ENCODE measurements around the gene MIF4GD.
"Not testable (repeated sequence)": the region's sequence is repeated elsewhere in the genome, so short reads cannot be mapped to it uniquely, and the experiment has no call there.

Gene MIF4GD

GRCh38 chr17:75301502-75302206 is 30.6 kb upstream of the MIF4GD start:
- no peaks in the 10 kb centered on the region for H3K27me3 ChIP-seq (ENCODE audit: control insufficient read depth, insufficient read depth, low read length)
- no peak overlapping the region for H3K4me3 ChIP-seq (ENCODE audit: low read length)
- no peak overlapping the region for H3K9ac ChIP-seq (ENCODE audit: low read length)
- H3K36me3 ChIP-seq (ENCODE audit: control insufficient read depth, insufficient read depth, low read length) = no peaks in the 10 kb centered on the region
- no peaks in the 10 kb centered on the region for H3K9me3 ChIP-seq (ENCODE audit: control insufficient read depth, low read length)
- H3K4me1 ChIP-seq (ENCODE audit: control insufficient read depth, insufficient read depth, low read length) = no peaks in the 10 kb centered on the region

- Histone ChIP-seq H3K4me1 (ENCODE audit: control insufficient read depth, insufficient read depth, low read length) (no peaks in the 10 kb centered on the region), H3K9me3 (ENCODE audit: control insufficient read depth, low read length) (no peaks in the 10 kb centered on the region), H3K4me3 (ENCODE audit: low read length) (no peak overlapping the region), H3K27me3 (ENCODE audit: control insufficient read depth, insufficient read depth, low read length) (no peaks in the 10 kb centered on the region), H3K9ac (ENCODE audit: low read length) (no peak overlapping the region), H3K36me3 (ENCODE audit: control insufficient read depth, insufficient read depth, low read length) (no peaks in the 10 kb centered on the region)
These were observed 30.0 kb upstream of the MIF4GD start for GRCh38 chr17:75301049-75301448.

- Histone ChIP-seq H3K4me3 (ENCODE audit: low read length) (no peak overlapping the region), H3K27me3 (ENCODE audit: control insufficient read depth, insufficient read depth, low read length) (no peaks in the 10 kb centered on the region), H3K4me1 (ENCODE audit: control insufficient read depth, insufficient read depth, low read length) (no peaks in the 10 kb centered on the region), H3K9ac (ENCODE audit: low read length) (no peak overlapping the region), H3K9me3 (ENCODE audit: control insufficient read depth, low read length) (no peaks in the 10 kb centered on the region), H3K36me3 (ENCODE audit: control insufficient read depth, insufficient read depth, low read length) (no peaks in the 10 kb centered on the region)
These were observed 29.2 kb upstream of the MIF4GD start for GRCh38 chr17:75300280-75300679.

- Histone ChIP-seq H3K9me3 (ENCODE audit: control insufficient read depth, low read length) (no peaks in the 10 kb centered on the region), H3K4me3 (ENCODE audit: low read length) (no peak overlapping the region), H3K36me3 (ENCODE audit: control insufficient read depth, insufficient read depth, low read length) (no peaks in the 10 kb centered on the region), H3K4me1 (ENCODE audit: control insufficient read depth, insufficient read depth, low read length) (no peaks in the 10 kb centered on the region), H3K9ac (ENCODE audit: low read length) (no peak overlapping the region), H3K27me3 (ENCODE audit: control insufficient read depth, insufficient read depth, low read length) (no peaks in the 10 kb centered on the region)
These were observed 24.4 kb upstream of the MIF4GD start for GRCh38 chr17:75295201-75296158.

GRCh38 chr17:75292810-75293448 is 21.9 kb upstream of the MIF4GD start:
- not testable (repeated sequence) for H3K4me3 ChIP-seq (ENCODE audit: low read length); H3K4me1 ChIP-seq (ENCODE audit: control insufficient read depth, insufficient read depth, low read length); H3K9ac ChIP-seq (ENCODE audit: low read length); H3K27me3 ChIP-seq (ENCODE audit: control insufficient read depth, insufficient read depth, low read length); H3K9me3 ChIP-seq (ENCODE audit: control insufficient read depth, low read length); H3K36me3 ChIP-seq (ENCODE audit: control insufficient read depth, insufficient read depth, low read length)

- H3K9ac ChIP-seq (ENCODE audit: low read length) = peak overlapping the region; percentile 89
- no peaks in the 10 kb centered on the region for H3K27me3 ChIP-seq (ENCODE audit: control insufficient read depth, insufficient read depth, low read length)
- H3K9me3 ChIP-seq (ENCODE audit: control insufficient read depth, low read length) = no peaks in the 10 kb centered on the region
- H3K4me1 ChIP-seq (ENCODE audit: control insufficient read depth, insufficient read depth, low read length) = peaks cover 5% of the 10 kb centered on the region
- peak overlapping the region; percentile 87 for H3K4me3 ChIP-seq (ENCODE audit: low read length)
- H3K36me3 ChIP-seq (ENCODE audit: control insufficient read depth, insufficient read depth, low read length) = peaks cover 9% of the 10 kb centered on the region
These were observed 18.9 kb upstream of the MIF4GD start for GRCh38 chr17:75289832-75290337.

- H3K9me3 ChIP-seq (ENCODE audit: control insufficient read depth, low read length) = no peaks in the 10 kb centered on the region
- no peaks in the 10 kb centered on the region for H3K27me3 ChIP-seq (ENCODE audit: control insufficient read depth, insufficient read depth, low read length)
These were observed 18.2 kb upstream of the MIF4GD start, which contains the start of gene SLC25A19 for GRCh38 chr17:75289115-75289831. Gene SLC25A19, minus strand, starts transcription at chr17:75289433. Its CDS starts 2,669 bp downstream, at chr17:75286764.

GRCh38 chr17:75288770-75289114 is 17.7 kb upstream of the MIF4GD start:
- Histone ChIP-seq H3K9me3 (ENCODE audit: control insufficient read depth, low read length) (no peaks in the 10 kb centered on the region), H3K4me3 (ENCODE audit: low read length) (peak overlapping the region; percentile 87), H3K4me1 (ENCODE audit: control insufficient read depth, insufficient read depth, low read length) (peaks cover 5% of the 10 kb centered on the region)

More at GRCh38 chr17:75289115-75289831, 18.2 kb upstream of the MIF4GD start, which contains the start of gene SLC25A19:
- peaks cover 9% of the 10 kb centered on the region for H3K36me3 ChIP-seq (ENCODE audit: control insufficient read depth, insufficient read depth, low read length)
- H3K4me1 ChIP-seq (ENCODE audit: control insufficient read depth, insufficient read depth, low read length) = peaks cover 5% of the 10 kb centered on the region
- peak within 1 kb of the TSS; percentile 87 for H3K4me3 ChIP-seq (ENCODE audit: low read length)
- H3K9ac ChIP-seq (ENCODE audit: low read length) = peak within 1 kb of the TSS; percentile 89

GRCh38 chr17:75288359-75288758 is 17.3 kb upstream of the MIF4GD start:
- Histone ChIP-seq H3K27me3 (ENCODE audit: control insufficient read depth, insufficient read depth, low read length) (no peaks in the 10 kb centered on the region), H3K4me3 (ENCODE audit: low read length) (no peak overlapping the region), H3K4me1 (ENCODE audit: control insufficient read depth, insufficient read depth, low read length) (peaks cover 5% of the 10 kb centered on the region), H3K9ac (ENCODE audit: low read length) (peak overlapping the region; percentile 89), H3K9me3 (ENCODE audit: control insufficient read depth, low read length) (no peaks in the 10 kb centered on the region), H3K36me3 (ENCODE audit: control insufficient read depth, insufficient read depth, low read length) (peaks cover 9% of the 10 kb centered on the region)

More at GRCh38 chr17:75288770-75289114, 17.7 kb upstream of the MIF4GD start:
- H3K36me3 ChIP-seq (ENCODE audit: control insufficient read depth, insufficient read depth, low read length) = peaks cover 9% of the 10 kb centered on the region
- H3K27me3 ChIP-seq (ENCODE audit: control insufficient read depth, insufficient read depth, low read length) = no peaks in the 10 kb centered on the region
- H3K9ac ChIP-seq (ENCODE audit: low read length) = peak overlapping the region; percentile 89

GRCh38 chr17:75287221-75287620 is 16.2 kb upstream of the MIF4GD start:
- H3K4me1 ChIP-seq (ENCODE audit: control insufficient read depth, insufficient read depth, low read length) = peaks cover 5% of the 10 kb centered on the region
- no peak overlapping the region for H3K4me3 ChIP-seq (ENCODE audit: low read length)
- no peaks in the 10 kb centered on the region for H3K9me3 ChIP-seq (ENCODE audit: control insufficient read depth, low read length)
- H3K36me3 ChIP-seq (ENCODE audit: control insufficient read depth, insufficient read depth, low read length) = peaks cover 9% of the 10 kb centered on the region
- H3K27me3 ChIP-seq (ENCODE audit: control insufficient read depth, insufficient read depth, low read length) = no peaks in the 10 kb centered on the region
- no peak overlapping the region for H3K9ac ChIP-seq (ENCODE audit: low read length)

GRCh38 chr17:75285123-75285522 is 14.1 kb upstream of the MIF4GD start:
- Histone ChIP-seq H3K4me1 (ENCODE audit: control insufficient read depth, insufficient read depth, low read length) (peaks cover 1% of the 10 kb centered on the region), H3K9ac (ENCODE audit: low read length) (no peak overlapping the region), H3K27me3 (ENCODE audit: control insufficient read depth, insufficient read depth, low read length) (no peaks in the 10 kb centered on the region), H3K4me3 (ENCODE audit: low read length) (no peak overlapping the region), H3K36me3 (ENCODE audit: control insufficient read depth, insufficient read depth, low read length) (peaks cover 9% of the 10 kb centered on the region), H3K9me3 (ENCODE audit: control insufficient read depth, low read length) (no peaks in the 10 kb centered on the region)

Data from mucosa of stomach (tissue), 1 donor.